Loucy (cell line): Measurements from ENCODE around the gene CCDC148.

Experiments used
- H2AFZ ChIP-seq: fragments of 200-600 bp; sonication (generic); 2 replicates; pipeline ENCODE4 v1.6.0; 2016; ENCODE audit warnings: antibody characterized with exemption, mild to moderate bottlenecking, low read length, moderate library complexity
- H3F3A ChIP-seq: fragments of 200-600 bp; 2 replicates; pipeline ENCODE4 v1.6.0; 2016; ENCODE audit warnings: antibody characterized with exemption, low read depth, mild to moderate bottlenecking
- H3K27me3 ChIP-seq: fragments of 200-600 bp; sonication (generic); 2 replicates; pipeline ENCODE4 v1.6.1; 2014; ENCODE audit warnings: low read length, mild to moderate bottlenecking; ENCODE audit not compliant: insufficient read depth, poor library complexity, severe bottlenecking
- H3K36me3 ChIP-seq: fragments of 200-600 bp; sonication (generic); 2 replicates; pipeline ENCODE4 v1.6.1; 2016; ENCODE audit warnings: low read length; ENCODE audit not compliant: insufficient read depth
- H3K4me1 ChIP-seq: fragments of 200-600 bp; sonication (generic); 2 replicates; pipeline ENCODE4 v1.5.1; 2014; ENCODE audit warnings: low read length, mild to moderate bottlenecking; ENCODE audit not compliant: insufficient read depth, poor library complexity, severe bottlenecking
- H3K4me2 ChIP-seq: fragments of 200-600 bp; sonication (generic); 2 replicates; pipeline ENCODE4 v1.6.0; 2014; ENCODE audit warnings: antibody characterized with exemption, low read length, low read depth, mild to moderate bottlenecking; ENCODE audit not compliant: poor library complexity, severe bottlenecking
- H3K4me3 ChIP-seq: fragments of 200-600 bp; sonication (generic); 2 replicates; pipeline ENCODE4 v1.5.1; 2014; ENCODE audit warnings: low read length, mild to moderate bottlenecking, mixed read lengths; ENCODE audit not compliant: poor library complexity, severe bottlenecking
- H3K79me2 ChIP-seq: fragments of 200-600 bp; sonication (generic); 2 replicates; pipeline ENCODE4 v1.6.1; 2014; ENCODE audit warnings: low read length; ENCODE audit not compliant: insufficient read depth
- H3K9ac ChIP-seq: fragments of 200-600 bp; sonication (generic); 2 replicates; pipeline ENCODE4 v1.6.0; 2014; ENCODE audit warnings: mild to moderate bottlenecking, low read depth, low read length, moderate library complexity; ENCODE audit not compliant: poor library complexity, severe bottlenecking
- H3K9me2 ChIP-seq: fragments of 200-600 bp; sonication (generic); replicated peaks from 2 replicates; pipeline ENCODE4 v1.6.1; 2016; ENCODE audit warnings: low read depth, low read length, mixed read lengths
- H3K9me3 ChIP-seq: fragments of 200-600 bp; sonication (generic); 2 replicates; pipeline ENCODE4 v1.6.1; 2014; ENCODE audit warnings: mild to moderate bottlenecking, antibody characterized with exemption, low read length, low read depth; ENCODE audit not compliant: insufficient read depth
- H4K20me1 ChIP-seq: fragments of 200-600 bp; sonication (generic); 2 replicates; pipeline ENCODE4 v1.6.0; 2014; ENCODE audit warnings: antibody characterized with exemption, low read length, mild to moderate bottlenecking; ENCODE audit not compliant: insufficient read depth, poor library complexity, severe bottlenecking
- EZH2phosphoT487 ChIP-seq: fragments of 200-600 bp; IDR thresholded peaks from 2 replicates; pipeline ENCODE4 v1.6.1; 2018; ENCODE audit warnings: antibody characterized with exemption, mild to moderate bottlenecking, moderate library complexity, borderline replicate concordance
- TF ChIP-seq, protein P1 (sequence below): fragments of 200-600 bp; sonication (generic); conservative IDR thresholded peaks from 2 replicates; pipeline ENCODE4 v1.5.1; 2014; ENCODE audit warnings: mild to moderate bottlenecking, antibody characterized with exemption, low read length

Gene CCDC148

DNA sequence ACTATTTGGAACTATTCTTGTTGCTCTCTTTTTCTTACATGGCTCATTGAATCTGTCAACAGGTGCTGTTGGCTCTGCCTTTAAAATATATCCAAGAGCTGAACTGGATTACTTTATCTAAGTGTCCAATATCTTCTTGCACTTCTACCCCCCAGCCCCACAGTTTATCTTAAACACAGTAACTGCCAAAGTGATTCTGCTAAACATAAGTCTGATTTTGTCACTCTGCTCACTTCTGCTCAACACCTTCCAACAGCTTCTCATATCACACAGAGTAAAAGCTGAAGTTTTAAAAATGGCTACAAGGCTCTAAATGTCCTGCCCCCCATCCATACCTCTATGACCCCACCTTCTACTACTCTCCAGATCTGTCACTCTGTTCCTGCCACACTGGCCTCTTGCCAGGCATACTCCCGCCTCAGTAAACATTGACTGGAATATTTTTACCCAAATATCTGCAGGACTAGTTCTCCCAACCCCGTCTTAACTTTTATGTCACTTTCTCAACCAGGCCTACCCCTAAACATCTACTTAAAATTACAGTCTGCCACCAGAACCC lies 130.7 kb downstream of the CCDC148 start:
- no peak for TF ChIP-seq EZH2phosphoT487
- TF ChIP-seq, protein P1, sequence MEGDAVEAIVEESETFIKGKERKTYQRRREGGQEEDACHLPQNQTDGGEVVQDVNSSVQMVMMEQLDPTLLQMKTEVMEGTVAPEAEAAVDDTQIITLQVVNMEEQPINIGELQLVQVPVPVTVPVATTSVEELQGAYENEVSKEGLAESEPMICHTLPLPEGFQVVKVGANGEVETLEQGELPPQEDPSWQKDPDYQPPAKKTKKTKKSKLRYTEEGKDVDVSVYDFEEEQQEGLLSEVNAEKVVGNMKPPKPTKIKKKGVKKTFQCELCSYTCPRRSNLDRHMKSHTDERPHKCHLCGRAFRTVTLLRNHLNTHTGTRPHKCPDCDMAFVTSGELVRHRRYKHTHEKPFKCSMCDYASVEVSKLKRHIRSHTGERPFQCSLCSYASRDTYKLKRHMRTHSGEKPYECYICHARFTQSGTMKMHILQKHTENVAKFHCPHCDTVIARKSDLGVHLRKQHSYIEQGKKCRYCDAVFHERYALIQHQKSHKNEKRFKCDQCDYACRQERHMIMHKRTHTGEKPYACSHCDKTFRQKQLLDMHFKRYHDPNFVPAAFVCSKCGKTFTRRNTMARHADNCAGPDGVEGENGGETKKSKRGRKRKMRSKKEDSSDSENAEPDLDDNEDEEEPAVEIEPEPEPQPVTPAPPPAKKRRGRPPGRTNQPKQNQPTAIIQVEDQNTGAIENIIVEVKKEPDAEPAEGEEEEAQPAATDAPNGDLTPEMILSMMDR: no peak
- Histone ChIP-seq H3K9ac (no peak overlapping the region), H3K4me3 (no peak overlapping the region), H3K9me2 (no peaks in the 10 kb centered on the region), H3K9me3 (no peaks in the 10 kb centered on the region), H2AFZ (no peak overlapping the region), H3K4me2 (no peak overlapping the region), H3K36me3 (no peaks in the 10 kb centered on the region), H3F3A (no peaks in the 10 kb centered on the region), H3K4me1 (no peaks in the 10 kb centered on the region), H3K79me2 (no peaks in the 10 kb centered on the region), H3K27me3 (no peaks in the 10 kb centered on the region), H4K20me1 (no peaks in the 10 kb centered on the region)

DNA sequence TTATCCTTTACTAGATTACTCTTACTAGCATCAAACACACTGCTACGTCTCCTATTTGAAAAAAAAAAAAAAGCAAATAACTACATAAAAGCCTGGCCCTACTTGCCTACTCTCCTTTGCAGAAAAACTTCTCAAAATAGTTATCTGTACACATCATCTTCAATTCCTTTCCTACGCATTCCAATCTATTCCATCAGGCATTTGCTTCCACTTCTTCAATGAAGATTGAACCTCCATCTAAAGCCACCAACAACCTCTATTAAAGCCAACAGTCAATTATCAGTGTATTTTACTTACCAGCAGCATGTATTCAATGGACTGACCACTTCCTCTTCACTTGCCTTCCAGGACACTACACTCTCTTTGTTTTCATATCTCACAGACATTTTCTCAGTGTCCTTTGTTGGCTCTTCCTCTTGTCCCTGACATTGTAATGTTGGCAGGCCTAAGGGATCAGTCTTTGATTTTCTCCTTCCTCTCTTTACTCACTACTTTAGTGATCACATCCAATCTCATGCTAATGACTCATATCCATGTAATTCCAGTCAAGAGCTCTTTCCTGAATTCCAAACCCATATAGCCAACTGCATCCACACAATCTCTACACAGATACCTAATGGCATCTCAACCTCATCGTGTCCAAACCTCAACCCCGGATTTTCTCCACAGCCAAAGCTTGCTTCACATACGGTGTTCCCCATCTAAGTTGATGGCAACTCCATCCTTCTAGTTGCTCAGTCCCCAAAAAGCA lies 131.3 kb downstream of the CCDC148 start:
- H3K36me3 ChIP-seq: no peaks in the 10 kb centered on the region
- TF ChIP-seq, protein P1: no peak
- TF ChIP-seq EZH2phosphoT487: no peak

DNA sequence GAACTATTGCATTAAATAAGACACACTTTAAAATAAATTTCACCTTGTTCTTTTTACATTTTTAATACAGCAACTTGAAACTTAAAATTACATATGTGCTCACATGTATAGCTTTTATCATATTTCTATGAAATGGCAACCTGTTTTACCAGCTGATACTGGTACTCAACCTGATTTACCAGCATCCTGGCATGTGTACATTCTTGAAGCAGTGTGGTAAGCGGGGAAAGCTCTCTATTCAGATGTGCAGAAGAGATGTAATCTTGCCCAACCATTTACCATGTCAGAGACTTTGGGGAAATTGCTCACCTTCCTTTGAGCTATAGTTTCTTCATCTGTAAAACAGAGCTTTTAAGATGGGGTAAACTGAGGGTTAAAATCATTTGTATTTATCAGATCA lies 133.2 kb downstream of the CCDC148 start:
- TF ChIP-seq, protein P1: no peak
- no peak for TF ChIP-seq EZH2phosphoT487
- no peak overlapping the region for H3K4me2 ChIP-seq
- H3K9me3 ChIP-seq: no peaks in the 10 kb centered on the region
- H3K4me3 ChIP-seq: no peak overlapping the region
- no peaks in the 10 kb centered on the region for H3K27me3 ChIP-seq
- H4K20me1 ChIP-seq: no peaks in the 10 kb centered on the region
- H3K9ac ChIP-seq: no peak overlapping the region
- H3K79me2 ChIP-seq: no peaks in the 10 kb centered on the region
- H3F3A ChIP-seq: no peaks in the 10 kb centered on the region
- H2AFZ ChIP-seq: no peak overlapping the region
- no peaks in the 10 kb centered on the region for H3K4me1 ChIP-seq
- H3K9me2 ChIP-seq: no peaks in the 10 kb centered on the region
- H3K36me3 ChIP-seq: no peaks in the 10 kb centered on the region

More for the DNA sequence above, 131.3 kb downstream of the CCDC148 start:
- H3K4me2 ChIP-seq: no peak overlapping the region
- H3F3A ChIP-seq: no peaks in the 10 kb centered on the region
- H3K9me3 ChIP-seq: no peaks in the 10 kb centered on the region
- H3K9ac ChIP-seq: no peak overlapping the region
- H3K4me1 ChIP-seq: no peaks in the 10 kb centered on the region
- H4K20me1 ChIP-seq: no peaks in the 10 kb centered on the region
- no peak overlapping the region for H2AFZ ChIP-seq
- H3K4me3 ChIP-seq: no peak overlapping the region
- H3K9me2 ChIP-seq: no peaks in the 10 kb centered on the region
- H3K27me3 ChIP-seq: no peaks in the 10 kb centered on the region
- no peaks in the 10 kb centered on the region for H3K79me2 ChIP-seq
